ENCODE results near the gene CNKSR1.

CNKSR1 gene, protein sequence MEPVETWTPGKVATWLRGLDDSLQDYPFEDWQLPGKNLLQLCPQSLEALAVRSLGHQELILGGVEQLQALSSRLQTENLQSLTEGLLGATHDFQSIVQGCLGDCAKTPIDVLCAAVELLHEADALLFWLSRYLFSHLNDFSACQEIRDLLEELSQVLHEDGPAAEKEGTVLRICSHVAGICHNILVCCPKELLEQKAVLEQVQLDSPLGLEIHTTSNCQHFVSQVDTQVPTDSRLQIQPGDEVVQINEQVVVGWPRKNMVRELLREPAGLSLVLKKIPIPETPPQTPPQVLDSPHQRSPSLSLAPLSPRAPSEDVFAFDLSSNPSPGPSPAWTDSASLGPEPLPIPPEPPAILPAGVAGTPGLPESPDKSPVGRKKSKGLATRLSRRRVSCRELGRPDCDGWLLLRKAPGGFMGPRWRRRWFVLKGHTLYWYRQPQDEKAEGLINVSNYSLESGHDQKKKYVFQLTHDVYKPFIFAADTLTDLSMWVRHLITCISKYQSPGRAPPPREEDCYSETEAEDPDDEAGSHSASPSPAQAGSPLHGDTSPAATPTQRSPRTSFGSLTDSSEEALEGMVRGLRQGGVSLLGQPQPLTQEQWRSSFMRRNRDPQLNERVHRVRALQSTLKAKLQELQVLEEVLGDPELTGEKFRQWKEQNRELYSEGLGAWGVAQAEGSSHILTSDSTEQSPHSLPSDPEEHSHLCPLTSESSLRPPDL

DNA sequence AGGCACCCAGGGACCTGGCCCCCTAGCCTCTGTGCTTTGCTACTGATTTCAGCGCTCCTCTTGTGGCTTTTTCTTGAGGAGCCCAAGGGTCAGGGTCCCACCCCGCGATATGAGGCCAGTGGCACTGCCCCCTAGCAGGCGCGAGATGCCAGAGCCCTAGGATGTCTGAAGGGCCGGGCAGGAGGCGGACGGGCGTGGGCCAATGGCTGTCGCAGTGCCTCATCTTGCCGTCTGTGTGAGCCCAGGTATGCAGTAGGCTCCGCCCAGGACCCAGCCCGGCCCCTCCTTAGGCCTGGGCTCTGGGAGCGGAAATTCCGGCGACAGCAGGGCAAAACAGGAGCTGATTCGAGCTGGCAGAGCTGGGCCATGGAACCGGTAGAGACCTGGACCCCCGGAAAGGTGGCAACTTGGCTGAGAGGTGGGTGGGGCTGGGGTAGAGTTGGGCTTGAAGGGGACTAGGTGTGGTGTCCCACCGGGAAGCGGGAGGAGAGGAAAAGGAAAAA lies at the start of gene CNKSR1:
CNKSR1 (plus strand) TSS at position 310 of the 503 bp plus-strand sequence; CDS start at position 367, 57 bp downstream.
- no peak for DNase-seq

DNA sequence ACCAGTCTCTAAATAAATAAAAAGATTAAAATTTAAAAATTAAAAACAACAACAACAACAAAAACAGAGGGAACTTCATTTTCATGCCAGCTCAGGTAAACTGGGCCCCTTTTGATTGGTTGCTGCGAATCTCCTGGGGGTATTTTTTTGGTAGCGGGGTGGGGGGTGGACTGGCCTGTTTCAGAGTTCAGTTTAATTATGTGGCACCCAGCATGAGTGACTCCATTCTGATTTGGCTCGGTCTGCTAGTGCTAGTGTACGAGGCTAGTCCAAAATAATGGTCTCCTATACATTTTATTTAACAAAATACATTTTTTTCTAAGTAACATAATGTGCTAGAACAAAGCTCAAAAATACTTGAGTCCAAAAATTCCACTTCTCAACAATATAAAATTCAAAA lies 47.5 kb upstream of the CNKSR1 start:
- no peak for DNase-seq

DNA sequence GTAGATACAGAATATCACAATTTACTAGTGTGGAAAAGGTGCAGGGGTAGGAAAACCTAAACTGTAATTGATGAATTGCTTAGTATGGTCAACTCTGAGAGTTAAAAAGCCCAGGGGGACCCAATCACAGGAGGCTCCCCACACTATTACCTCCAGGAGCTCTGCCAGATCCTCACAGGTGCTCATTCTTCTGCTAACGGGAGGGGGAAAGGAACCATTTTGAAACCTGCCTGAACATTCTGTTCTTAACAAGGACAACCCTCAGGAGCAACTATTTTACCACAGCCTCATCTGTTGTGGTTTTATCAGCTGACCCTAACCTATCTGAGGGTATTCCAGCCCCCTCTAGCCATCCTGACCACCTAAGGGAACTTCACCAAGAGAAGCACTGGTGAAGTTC lies 46.6 kb upstream of the CNKSR1 start:
- no peak for DNase-seq

GRCh38 chr1:26132128-26132833 lies 45.0 kb upstream of the CNKSR1 start:
- DNase-seq = no peak

DNA sequence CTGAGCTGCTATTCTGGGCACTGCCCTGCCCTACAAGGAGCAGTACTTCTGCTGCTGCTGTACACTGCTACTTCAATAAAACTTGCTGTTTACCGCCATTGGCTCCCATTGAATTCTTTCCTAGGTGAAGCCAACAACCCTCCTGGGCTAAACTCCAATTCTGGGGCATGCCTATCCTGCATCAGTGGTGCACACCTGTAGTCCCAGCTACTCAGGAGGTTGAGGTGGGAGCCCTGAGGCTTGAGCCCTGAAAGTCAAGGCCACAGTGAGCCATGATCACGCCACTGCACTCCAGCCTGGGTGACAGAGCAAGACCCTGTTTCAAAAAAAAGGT lies 44.5 kb upstream of the CNKSR1 start:
- DNase-seq = no peak

GRCh38 chr1:26134466-26134865 lies 42.8 kb upstream of the CNKSR1 start:
- DNase-seq = no peak

DNA sequence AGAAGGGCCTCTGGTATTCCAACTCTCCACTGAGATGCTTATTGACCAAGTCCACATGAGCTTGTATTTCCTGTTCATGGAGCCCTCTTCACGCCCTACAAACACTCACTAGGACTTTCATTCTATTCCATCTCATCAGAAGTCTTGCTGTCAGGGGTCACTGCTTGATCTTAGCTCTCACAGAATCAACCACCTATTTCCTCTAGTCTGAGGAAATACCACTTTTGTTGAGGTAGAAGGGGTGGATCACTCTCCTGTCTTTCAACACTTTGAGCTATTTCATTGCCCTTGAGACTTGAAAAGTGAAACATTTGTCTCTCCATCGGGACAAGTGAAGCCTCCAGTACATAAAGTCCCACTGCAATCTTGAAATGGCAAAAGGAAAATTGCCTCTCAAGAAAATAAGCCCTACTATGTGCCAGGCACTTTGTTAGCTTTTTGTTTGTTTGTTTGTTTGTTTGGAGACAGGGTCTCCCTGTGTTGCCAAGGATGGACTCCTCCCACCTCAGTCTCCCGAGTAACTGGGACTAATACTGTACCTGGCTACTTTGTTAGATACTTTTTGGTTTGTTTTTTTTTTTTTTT lies 38.2 kb upstream of the CNKSR1 start:
- DNase-seq = no peak

DNA sequence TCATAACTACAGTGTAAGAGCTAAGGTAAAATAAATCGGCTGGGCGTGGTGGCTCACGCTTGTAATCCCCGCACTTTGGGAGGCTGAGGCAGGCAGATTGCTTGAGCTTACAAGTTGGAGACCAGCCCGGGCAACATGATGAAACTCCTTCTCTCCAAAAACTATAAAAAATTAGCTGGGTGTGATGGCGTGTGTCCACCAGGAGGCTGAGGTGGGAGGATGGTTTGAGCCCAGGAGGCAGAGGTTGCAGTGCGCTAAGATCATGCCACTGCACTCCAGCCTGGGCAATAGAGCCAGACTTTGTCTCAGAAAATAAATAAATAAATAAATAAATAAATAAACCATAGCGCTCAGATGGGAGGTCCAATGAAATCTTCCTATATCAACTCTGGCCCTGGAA lies 35.1 kb upstream of the CNKSR1 start:
- no peak for DNase-seq

GRCh38 chr1:26145041-26145959 lies 32.0 kb upstream of the CNKSR1 start:
- DNase-seq = no peak

DNA sequence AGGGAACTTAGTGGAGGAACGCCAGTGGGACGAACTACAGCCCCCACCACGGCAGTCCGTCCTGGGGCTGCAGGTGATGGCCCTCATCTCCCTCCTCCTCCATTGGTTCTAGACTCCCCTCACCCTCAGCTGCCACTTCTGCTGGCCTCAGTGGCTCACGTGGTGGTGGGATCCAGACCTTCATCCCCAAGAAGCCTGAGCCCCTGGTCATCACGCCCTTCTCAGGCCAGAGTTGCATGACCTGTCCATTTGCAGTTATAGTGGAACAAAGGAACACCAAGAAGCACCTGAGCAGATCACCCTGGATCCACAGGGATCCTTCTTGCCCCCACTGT lies 31.4 kb upstream of the CNKSR1 start:
- no peak for DNase-seq

- no peak for DNase-seq
Measured at GRCh38 chr1:26148887-26149286, 28.4 kb upstream of the CNKSR1 start.

DNA sequence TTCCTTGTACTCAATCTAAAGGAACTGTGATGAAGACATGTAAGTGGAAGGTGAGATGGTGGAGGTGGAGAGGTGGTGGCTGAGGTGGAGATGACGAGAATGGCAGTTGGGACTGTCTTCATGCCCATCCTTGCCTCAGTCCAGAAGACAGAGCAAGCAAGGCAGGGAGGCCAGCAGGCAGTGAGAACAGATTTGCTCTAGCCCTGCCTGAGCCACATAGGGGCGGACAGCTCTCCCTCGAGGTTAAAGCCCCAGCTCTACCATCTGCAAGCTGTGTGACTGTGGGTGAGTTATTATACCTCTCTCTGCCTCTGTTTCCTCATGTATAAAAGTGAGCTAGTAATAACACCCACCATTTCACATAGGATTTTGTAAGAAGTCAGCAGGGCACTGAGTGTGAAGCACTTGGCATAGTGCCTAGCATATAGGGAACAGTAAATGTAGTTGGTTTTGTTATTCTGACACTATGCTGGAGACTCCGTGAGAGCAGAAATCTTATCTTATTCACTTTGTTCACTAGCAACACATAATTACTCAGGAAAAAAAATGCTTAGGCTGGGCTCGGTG lies 23.2 kb upstream of the CNKSR1 start:
- DNase-seq = no peak

GRCh38 chr1:26154750-26155149 lies 22.5 kb upstream of the CNKSR1 start:
- no peak for DNase-seq

DNA sequence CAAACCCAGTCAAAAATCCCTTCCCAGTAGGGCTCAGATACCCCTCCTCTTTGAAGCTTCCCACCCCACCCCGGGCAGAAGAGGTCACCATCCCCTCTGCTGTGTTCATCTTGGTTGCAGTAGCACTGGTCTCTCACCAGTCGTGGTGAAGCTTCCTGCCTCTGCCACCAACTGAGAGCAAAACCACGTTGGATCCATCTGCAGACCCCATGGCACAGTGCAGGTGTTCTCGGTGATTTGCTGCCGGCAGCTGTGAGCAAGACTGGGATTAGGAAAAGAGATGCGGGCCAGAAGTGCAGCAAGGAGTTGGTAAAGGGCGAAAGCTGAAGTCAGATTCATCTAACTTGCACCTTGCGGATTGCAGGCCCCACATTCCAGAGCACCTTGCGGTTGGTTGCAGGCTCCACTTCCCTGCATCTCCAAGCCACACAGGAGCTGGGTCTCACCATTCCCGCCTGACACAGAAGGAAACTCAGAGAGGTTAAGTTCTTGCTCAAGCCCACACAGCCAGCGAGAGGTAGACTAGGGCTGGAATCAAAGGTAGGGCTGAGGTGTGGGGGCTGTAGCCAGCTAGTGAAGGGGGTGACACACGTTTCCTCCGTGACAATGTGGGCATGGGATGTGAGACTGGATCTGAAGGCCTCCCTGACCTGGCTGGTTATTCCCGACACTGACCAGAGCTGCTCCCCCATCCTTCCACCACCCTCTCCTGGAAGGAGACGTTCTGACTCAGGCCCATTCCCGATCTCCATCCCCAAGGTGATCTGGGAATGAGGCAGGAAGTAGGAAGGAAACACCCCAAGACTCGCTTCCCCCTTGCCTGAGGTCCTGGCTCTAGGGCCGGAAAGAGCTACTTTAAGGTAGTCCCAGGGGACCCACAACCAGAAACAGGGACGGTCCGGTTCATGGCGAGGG lies 21.7 kb upstream of the CNKSR1 start:
- no peak for DNase-seq

GRCh38 chr1:26156285-26157038 lies 20.8 kb upstream of the CNKSR1 start:
- DNase-seq = no peak

DNA sequence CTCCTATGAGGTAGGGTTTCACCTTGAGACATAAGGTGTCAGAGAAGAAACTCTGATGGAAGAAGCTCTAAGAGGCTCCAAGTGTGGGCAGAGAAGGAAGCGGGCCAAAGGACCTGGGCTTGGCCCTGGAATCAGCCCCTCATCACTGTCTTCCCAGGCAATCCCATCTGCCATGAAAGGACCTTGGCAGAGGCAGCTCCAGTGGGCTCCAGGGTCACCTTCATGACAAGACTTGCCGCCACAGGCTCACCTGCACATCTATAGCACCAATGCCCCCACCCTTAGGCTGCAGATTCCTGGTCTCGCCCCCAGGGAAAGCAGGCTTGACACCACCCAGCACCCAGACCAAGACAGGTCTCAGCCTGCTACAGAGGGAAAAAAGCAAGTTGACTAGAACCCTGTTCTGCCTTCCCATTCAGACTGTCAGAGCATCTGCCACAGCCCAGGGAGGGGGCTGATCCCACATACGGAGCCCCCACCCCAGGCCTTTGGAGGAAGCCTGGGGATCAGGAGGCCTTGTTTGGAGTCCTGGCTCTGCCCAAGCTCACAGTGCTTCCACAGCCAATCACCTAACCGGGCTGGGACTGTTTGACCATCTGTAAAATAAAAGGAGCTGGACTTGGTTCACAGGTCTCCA lies 18.9 kb upstream of the CNKSR1 start:
- no peak for DNase-seq

DNA sequence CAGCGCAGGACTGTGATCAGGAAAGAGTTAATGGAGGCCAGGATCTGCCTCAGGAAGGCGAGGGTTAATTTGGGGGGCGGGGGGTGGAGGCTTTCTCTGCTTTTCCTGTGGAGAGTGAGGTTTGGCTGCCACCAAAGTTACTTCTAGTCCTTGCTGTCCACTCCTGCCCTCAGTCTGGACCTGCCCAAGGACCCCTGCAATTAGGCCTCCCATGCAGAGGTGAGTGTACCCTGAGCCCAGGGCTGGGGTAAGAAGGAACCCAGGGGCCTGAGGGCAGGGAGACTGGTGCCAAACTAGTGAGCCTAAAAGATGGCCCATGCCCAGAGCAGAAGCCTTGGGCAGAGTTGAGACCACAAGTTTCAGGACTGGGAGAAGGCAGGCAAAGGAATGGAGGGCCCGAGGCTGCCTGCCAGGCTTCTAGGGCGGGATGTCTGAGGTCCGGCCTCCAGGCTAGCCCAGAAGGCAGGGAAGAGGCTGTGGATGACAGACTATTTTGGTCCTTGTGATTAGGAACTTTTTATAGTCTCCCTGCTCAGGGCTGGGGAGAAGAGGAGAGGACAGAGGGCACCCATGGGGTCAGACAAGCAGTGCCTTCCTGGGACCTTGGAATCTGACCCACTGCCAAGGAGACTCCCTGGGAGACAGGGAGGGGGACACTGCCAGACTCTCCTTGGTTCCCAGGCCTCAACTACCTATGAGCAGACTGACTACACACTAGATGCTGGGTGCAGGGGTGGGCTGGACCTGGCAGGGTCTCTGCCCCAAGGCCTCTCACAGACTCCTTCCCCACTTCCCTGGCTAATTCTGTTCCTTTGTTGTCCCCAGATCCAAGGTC lies 18.2 kb upstream of the CNKSR1 start, which contains the start of gene FAM110D:
FAM110D (plus strand) TSS at position 172 of the 835 bp plus-strand sequence. CDS start 2,213 bp downstream, outside the sequence.
- no peak for DNase-seq

DNA sequence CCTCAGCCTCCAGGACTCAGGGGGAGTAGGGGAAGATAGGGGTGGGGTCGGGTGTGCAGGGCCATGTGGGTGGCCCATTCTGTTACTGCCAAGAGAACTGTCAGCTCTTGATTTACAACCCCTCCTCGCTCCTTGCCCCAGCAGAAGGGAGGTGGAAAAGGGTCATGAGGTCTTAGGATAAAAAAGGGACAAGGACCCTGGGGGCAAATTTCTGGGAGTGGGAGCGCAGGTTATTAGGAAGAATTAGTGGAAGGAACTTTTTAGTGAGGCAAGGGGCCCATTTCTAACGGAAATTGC lies 17.6 kb upstream of the CNKSR1 start:
- DNase-seq = no peak
